Brain microvascular endothelial cell (primary cell): ENCODE measurements around the gene KRT85.

ENCODE experiments used
- DNase-seq: peaks from one replicate; pipeline ENCODE4 v3.0.0-alpha.2; 2020
- H3K27ac ChIP-seq: fragments of 250-450 bp; sonication (Bioruptor Pico); 2 replicates; pipeline ENCODE4 v1.5.1; 2020; ENCODE audit warnings: mild to moderate bottlenecking, moderate library complexity
- H3K27me3 ChIP-seq: fragments of 250-450 bp; sonication (Bioruptor Pico); replicated peaks from 2 replicates; pipeline ENCODE4 v1.5.1; 2020; ENCODE audit warnings: mild to moderate bottlenecking
- H3K36me3 ChIP-seq: fragments of 250-450 bp; sonication (Bioruptor Pico); replicated peaks from 2 replicates; pipeline ENCODE4 v1.5.1; 2020; ENCODE audit warnings: mild to moderate bottlenecking
- H3K4me3 ChIP-seq: 2 replicates; pipeline ENCODE4 v1.5.1; 2011; ENCODE audit warnings: low read depth, mild to moderate bottlenecking, control low read depth, low read length, moderate library complexity
- CTCF ChIP-seq: IDR thresholded peaks from 2 replicates; pipeline ENCODE4 v1.5.1; 2011; ENCODE audit warnings: low read depth, mild to moderate bottlenecking, moderate library complexity, low read length, control low read depth, inconsistent platforms; ENCODE audit errors: missing control alignments
- in situ Hi-C: cut with HindIII; loops from 2 replicates; pipeline ENCODE4 v1.10.0; 2017; ENCODE audit warnings: low sequenced_read_pairs, low pct_ligation_motif_present

The KRT85 gene

GRCh38 chr12:52363111-52363679 lies 4.1 kb downstream of the KRT85 start:
- TF ChIP-seq CTCF = no peak
- Histone ChIP-seq H3K27ac (no peak overlapping the region), H3K4me3 (no peak overlapping the region), H3K36me3 (no peaks in the 10 kb centered on the region), H3K27me3 (peaks cover 2% of the 10 kb centered on the region)
- DNase-seq = no peak
- in situ Hi-C loops = no loop called here

GRCh38 chr12:52362118-52362726 lies 5.1 kb downstream of the KRT85 start:
- DNase-seq = no peak
- in situ Hi-C loops = no loop called here
- no peak overlapping the region for H3K27ac ChIP-seq
- H3K36me3 ChIP-seq = no peaks in the 10 kb centered on the region
- TF ChIP-seq CTCF = peak; percentile 50
- no peak overlapping the region for H3K4me3 ChIP-seq
- H3K27me3 ChIP-seq = no peaks in the 10 kb centered on the region

GRCh38 chr12:52361553-52361952 lies 5.7 kb downstream of the KRT85 start:
- Histone ChIP-seq H3K27me3 (no peaks in the 10 kb centered on the region), H3K36me3 (no peaks in the 10 kb centered on the region), H3K4me3 (no peak overlapping the region), H3K27ac (no peak overlapping the region)
- no peak for DNase-seq
- in situ Hi-C loops = no loop called here
- no peak for TF ChIP-seq CTCF

- no peak overlapping the region for H3K27ac ChIP-seq
- in situ Hi-C loops = no loop called here
- H3K27me3 ChIP-seq = no peaks in the 10 kb centered on the region
- H3K36me3 ChIP-seq = no peaks in the 10 kb centered on the region
- H3K4me3 ChIP-seq = no peak overlapping the region
- no peak for TF ChIP-seq CTCF
- DNase-seq = no peak
These were observed 6.5 kb downstream of the KRT85 start for GRCh38 chr12:52360663-52361271.

- H3K27me3 ChIP-seq = no peaks in the 10 kb centered on the region
- no peak overlapping the region for H3K4me3 ChIP-seq
- TF ChIP-seq CTCF = no peak
- H3K27ac ChIP-seq = no peak overlapping the region
- H3K36me3 ChIP-seq = no peaks in the 10 kb centered on the region
- in situ Hi-C loops = no loop called here
- no peak for DNase-seq
These were observed 7.1 kb downstream of the KRT85 start for GRCh38 chr12:52360106-52360662.
